GM12878 (cell line): Measurements from ENCODE around the gene UBE2F. TPM values are rescaled to one million over a fixed set of nuclear protein-coding genes. Genes with fewer than 3 reads are reported as not detected.

ENCODE experiments used
- ATAC-seq: fragments of 200-7000 bp; cut with Tn5 transposase; 3 replicates; pipeline ENCODE4 v1.9.1; 2020; ENCODE audit warnings: mild to moderate bottlenecking, moderate library complexity
- BruUV-seq: library from RNA; stranded (reverse); fragments of 400-500 nt; replicated peaks from 2 replicates; lab custom pipeline; 2021; lab: Mats Ljungman, UMichigan
- CTCF ChIA-PET: fragments of 300-600 bp; sonication (Branson Sonifier 250); formaldehyde crosslinking; extraction: SDS; loops from one replicate; lab custom pipeline; 2021; ENCODE audit warnings: inconsistent platforms; lab: Yijun Ruan, JAX
- POLR2A ChIA-PET: fragments of 350-600 bp; formaldehyde crosslinking; extraction: SDS; loops from one replicate; lab custom pipeline; 2021; ENCODE audit warnings: inconsistent platforms; lab: Charles Lee
- RAD21 ChIA-PET: fragments of 300-600 bp; sonication (Branson Sonifier 250); formaldehyde crosslinking; loops from one replicate; lab custom pipeline; 2023; ENCODE audit warnings: antibody characterized with exemption; ENCODE audit not compliant: unreplicated experiment; lab: Charles Lee
- SMC1A ChIA-PET: fragments of 300-600 bp; sonication (Branson Sonifier 250); formaldehyde crosslinking; loops from one replicate; lab custom pipeline; 2023; ENCODE audit not compliant: unreplicated experiment, uncharacterized antibody; lab: Charles Lee
- DNase-seq: peaks from one replicate; pipeline ENCODE4 v3.0.0-alpha.2; 2011; ENCODE audit warnings: low read depth, low spot score
- FAIRE-seq: peaks from 3 replicates; lab custom pipeline; 2011; peaks lifted over from hg19 to GRCh38; lab: Jason Lieb, UNC
- H2AFZ ChIP-seq: 2 replicates; pipeline ENCODE4 v1.6.0; 2011; ENCODE audit warnings: low read depth, low read length, control low read depth; ENCODE audit not compliant: control insufficient read depth
- H3K27ac ChIP-seq: 2 replicates; pipeline ENCODE4 v1.5.1; 2011; ENCODE audit warnings: control low read depth; ENCODE audit not compliant: control insufficient read depth, insufficient read depth
- H3K27me3 ChIP-seq, 2 experiments: replicated peaks in 1 of 2; 2 replicates each; pipeline versions ENCODE4 v1.6.0 to v1.6.1; 2011; ENCODE audit warnings: low read length in 1 of 2; ENCODE audit not compliant: control insufficient read depth in 2 of 2, insufficient read depth in 2 of 2
- H3K36me3 ChIP-seq, 2 experiments: 2 replicates each; pipeline ENCODE4 v1.5.1; 2011; ENCODE audit warnings: low read length in 1 of 2; ENCODE audit not compliant: control insufficient read depth in 2 of 2, insufficient read depth in 2 of 2
- H3K4me1 ChIP-seq: 2 replicates; pipeline ENCODE4 v1.6.1; 2011; ENCODE audit warnings: mild to moderate bottlenecking, low read length, moderate library complexity, mixed read lengths; ENCODE audit not compliant: control insufficient read depth, insufficient read depth
- H3K4me2 ChIP-seq: 2 replicates; pipeline ENCODE4 v1.6.0; 2011; ENCODE audit warnings: control low read depth; ENCODE audit not compliant: control insufficient read depth, insufficient read depth
- H3K4me3 ChIP-seq: fragments of 200-600 bp; sonication (generic); 2 replicates; pipeline ENCODE4 v1.5.1; 2016
- H3K79me2 ChIP-seq: 2 replicates; pipeline ENCODE4 v1.6.0; 2011; ENCODE audit warnings: low read length; ENCODE audit not compliant: control insufficient read depth, insufficient read depth
- H3K9ac ChIP-seq: 2 replicates; pipeline ENCODE4 v1.8.0; 2011; ENCODE audit warnings: low read length, control low read depth, mixed read lengths; ENCODE audit not compliant: control insufficient read depth, insufficient read depth
- H3K9me3 ChIP-seq: replicated peaks from 3 replicates; pipeline ENCODE4 v1.5.1; 2011; ENCODE audit warnings: mild to moderate bottlenecking, low read length; ENCODE audit not compliant: control insufficient read depth, insufficient read depth
- H4K20me1 ChIP-seq: 2 replicates; pipeline ENCODE4 v1.6.0; 2011; ENCODE audit not compliant: control insufficient read depth, insufficient read depth
- CEBPB ChIP-seq, 2 experiments: fragments of 150-350 bp in 1 of 2; IDR thresholded peaks; 2 replicates each; pipeline ENCODE4 v1.6.1; 2012 to 2014; ENCODE audit warnings: low read depth in 2 of 2, low read length in 2 of 2, borderline replicate concordance in 1 of 2, inconsistent platforms in 1 of 2
- FOXM1 ChIP-seq: IDR thresholded peaks from 2 replicates; pipeline ENCODE4 v1.6.1; 2012; ENCODE audit warnings: low read depth, mild to moderate bottlenecking, inconsistent platforms, low read length, moderate library complexity
- POLR2AphosphoS5 ChIP-seq: IDR thresholded peaks from 2 replicates; pipeline ENCODE4 v1.6.1; 2011; ENCODE audit warnings: mild to moderate bottlenecking, low read length, inconsistent platforms
- SUZ12 ChIP-seq: fragments of 200-600 bp; sonication (generic); IDR thresholded peaks from one replicate; pipeline ENCODE4 v1.6.1; 2018; ENCODE audit warnings: antibody characterized with exemption, mild to moderate bottlenecking; ENCODE audit not compliant: unreplicated experiment
- ZNF207 ChIP-seq: fragments of 450-650 bp; IDR thresholded peaks from 2 replicates; pipeline ENCODE4 v1.6.1; 2014; ENCODE audit warnings: antibody characterized with exemption, mild to moderate bottlenecking, borderline replicate concordance
- ZNF384 ChIP-seq: IDR thresholded peaks from 2 replicates; pipeline ENCODE4 v1.6.1; 2012; ENCODE audit warnings: low read depth, mild to moderate bottlenecking, low read length, improper control_type of control experiment, borderline replicate concordance
- WGBS: methylation state at CpG from one replicate; pipeline ENCODE4 v1.1.6; 2016; ENCODE audit warnings: low lambda C conversion rate; ENCODE audit not compliant: insufficient replicate concordance, insufficient coverage; ENCODE audit errors: missing lambda C conversion rate; 5-methylcytosine and 5-hydroxymethylcytosine counted together
- in situ Hi-C: fragments of 300-500 bp; cut with MboI; formaldehyde crosslinking; loops from 9 replicates; pipeline ENCODE4 v1.14.3; 2018; ENCODE audit warnings: mixed read lengths
- intact Hi-C: fragments of 100-400 bp; cut with micrococcal nuclease; formaldehyde crosslinking; loops from one replicate; pipeline ENCODE4 v1.14.2; 2022; ENCODE audit not compliant: unreplicated experiment
- polyA plus RNA-seq, 11 experiments: library from polyadenylated mRNA; depleted of rRNA in 4 of 11; unstranded in 6 of 11; stranded (reverse) in 5 of 11; fragments of >200 nt; fragmentation: Nextera tagmentation in 4 of 11; fragmentation: Illumina TruSeq in 1 of 11; extraction: Ambion mirVana in 4 of 11; extraction: Trizol in 1 of 11; gene quantifications; 1 replicate in 1 of 11; 2 replicates in 10 of 11; pipeline versions ENCODE4 v1.2.1 to v1.2.3, GENCODE V29; 2011 to 2016; ENCODE audit warnings: inconsistent platforms in 2 of 11, missing spikeins in 2 of 11, low read depth in 1 of 11
- total RNA-seq, 4 experiments: library from RNA; depleted of rRNA in 3 of 4; stranded (reverse); fragments of >200 nt in 3 of 4; fragmentation: Illumina TruSeq in 1 of 4; extraction: Trizol in 1 of 4; gene quantifications; 2 replicates each; pipeline versions ENCODE4 v1.2.1 to v1.2.3, GENCODE V29; 2013 to 2021
- TF ChIP-seq, protein P1 (sequence below): IDR thresholded peaks from 2 replicates; pipeline ENCODE4 v1.6.1; 2011; ENCODE audit warnings: mild to moderate bottlenecking, low read depth, low read length, moderate library complexity; ENCODE audit not compliant: insufficient replicate concordance

Gene UBE2F
- total and polyA plus RNA-seq, 10 of the 15 experiments (the other 5 are each of a cell fraction or from before 2014, with no cell fraction given) = 12.3 to 64.4 (median 31.5) TPM

DNA sequence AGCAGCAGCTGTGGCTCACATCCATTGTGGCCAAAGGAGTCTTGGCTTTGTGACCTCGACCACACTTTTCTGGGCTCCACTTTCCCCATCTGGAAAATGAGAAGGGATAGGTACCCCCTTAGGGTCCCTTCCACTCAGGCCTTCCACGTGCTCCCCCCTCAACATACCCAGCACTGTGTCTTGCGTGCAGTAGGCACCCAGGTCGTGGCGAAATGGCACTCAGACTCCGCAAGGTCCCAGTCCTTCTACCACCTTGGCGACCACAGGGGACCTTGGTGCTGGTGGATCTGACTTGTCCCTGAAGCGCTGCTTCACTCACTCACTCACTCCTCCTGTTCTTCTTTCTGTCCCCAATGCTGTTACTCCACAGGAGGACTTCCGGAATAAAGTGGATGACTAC, 74.1 kb downstream of the UBE2F start (continued):
- TF ChIP-seq, protein P1, sequence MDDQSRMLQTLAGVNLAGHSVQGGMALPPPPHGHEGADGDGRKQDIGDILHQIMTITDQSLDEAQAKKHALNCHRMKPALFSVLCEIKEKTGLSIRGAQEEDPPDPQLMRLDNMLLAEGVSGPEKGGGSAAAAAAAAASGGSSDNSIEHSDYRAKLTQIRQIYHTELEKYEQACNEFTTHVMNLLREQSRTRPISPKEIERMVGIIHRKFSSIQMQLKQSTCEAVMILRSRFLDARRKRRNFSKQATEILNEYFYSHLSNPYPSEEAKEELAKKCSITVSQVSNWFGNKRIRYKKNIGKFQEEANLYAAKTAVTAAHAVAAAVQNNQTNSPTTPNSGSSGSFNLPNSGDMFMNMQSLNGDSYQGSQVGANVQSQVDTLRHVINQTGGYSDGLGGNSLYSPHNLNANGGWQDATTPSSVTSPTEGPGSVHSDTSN = no peak
- TF ChIP-seq, all 136 proteins: peak for 0

DNA sequence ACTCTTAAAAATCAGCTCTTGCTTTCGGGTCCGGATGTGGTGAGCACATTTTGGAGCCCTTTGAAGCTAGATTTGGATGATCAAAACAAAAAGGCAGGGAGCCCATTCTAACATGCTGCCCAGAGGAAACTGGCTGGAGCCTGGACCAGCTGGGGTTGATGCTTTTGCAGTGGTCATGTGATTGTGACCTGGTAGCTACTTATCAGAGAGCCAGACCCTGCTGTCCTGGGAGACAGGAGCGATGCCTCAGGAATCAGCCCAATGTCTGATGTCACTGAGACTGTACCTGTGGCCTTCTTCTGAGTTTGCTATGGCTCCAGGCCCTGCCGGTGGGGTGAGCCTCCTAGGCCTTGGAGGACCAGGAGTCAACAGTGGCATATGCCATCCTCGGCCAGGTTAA, 75.3 kb downstream of the UBE2F start:
- no peak for TF ChIP-seq POLR2AphosphoS5
- no peak for TF ChIP-seq CEBPB (IDR thresholded peaks at IDR 0.05; ENCODE audit: borderline replicate concordance in 1 of 2, low read depth in 2 of 2, low read length in 2 of 2)
- no peak for TF ChIP-seq SUZ12
- no peak for TF ChIP-seq ZNF207
- no peak for TF ChIP-seq ZNF384
- TF ChIP-seq FOXM1 = no peak
- H3K4me3 ChIP-seq = no peak overlapping the region
- no peaks in the 10 kb centered on the region for H3K27me3 ChIP-seq
- ChIA-PET SMC1A (interaction anchor here (1.2 to 2.1 kb wide), 2 partner anchors 14 to 70 kb away, joined by 4 to 6 read pairs; no protein-coding TSS in a partner anchor), CTCF (interaction anchor here (0.6 kb wide), 1 partner anchor 369 kb away, joined by 3 read pairs; no protein-coding TSS in a partner anchor), POLR2A (no interaction called here), RAD21 (no interaction called here)
- H3K4me2 ChIP-seq = no peak overlapping the region
- in situ Hi-C loops = no loop called here
- no peaks in the 10 kb centered on the region for H3K4me1 ChIP-seq
- no peak overlapping the region for H2AFZ ChIP-seq
- peaks cover 4 to 6% of the 10 kb centered on the region in 2 experiments; a peak in 3 of 4 replicates for H3K36me3 ChIP-seq
- no peak overlapping the region for H3K9ac ChIP-seq
- no peak for DNase-seq
- no TSS peak for BruUV-seq
- H4K20me1 ChIP-seq = no peaks in the 10 kb centered on the region
- H3K79me2 ChIP-seq = no peaks in the 10 kb centered on the region
- H3K9me3 ChIP-seq = no peaks in the 10 kb centered on the region
- intact Hi-C loops = no loop called here
- no peak for ATAC-seq
- WGBS = 99% methylated on average over 5 of the region's 5 CpGs
- no peak overlapping the region for H3K27ac ChIP-seq
- no peak for FAIRE-seq
